HEK293 (cell line): ENCODE measurements around the gene MPHOSPH9.

Source experiments
- CTCF ChIA-PET: fragments of 350-600 bp; formaldehyde crosslinking; extraction: SDS; loops from one replicate; lab custom pipeline; 2021; ENCODE audit warnings: antibody characterized with exemption; lab: Yijun Ruan, JAX
- POLR2A ChIA-PET: fragments of 300-600 bp; formaldehyde crosslinking; extraction: SDS; loops from one replicate; lab custom pipeline; 2020; ENCODE audit warnings: antibody characterized with exemption, inconsistent platforms; lab: Yijun Ruan, JAX
- H3K27ac ChIP-seq: fragments of 200-500 bp; sonication (Bioruptor generic); 2 replicates; pipeline ENCODE4 v1.5.1; 2014; ENCODE audit warnings: low read depth, low read length, control low read depth, inconsistent platforms; ENCODE audit errors: extremely low read depth
- H3K36me3 ChIP-seq, 2 experiments: fragments of 200-500 bp in 1 of 2; sonication (Bioruptor generic) in 1 of 2; 1 replicate in 1 of 2; 2 replicates in 1 of 2; pipeline ENCODE4 v1.5.1; 2014 to 2017; ENCODE audit warnings: inconsistent platforms in 2 of 2, low read length in 2 of 2; ENCODE audit not compliant: control insufficient read depth in 2 of 2, insufficient read depth in 1 of 2
- H3K4me1 ChIP-seq: fragments of 200-500 bp; sonication (Bioruptor generic); 2 replicates; pipeline ENCODE4 v1.5.1; 2014; ENCODE audit warnings: mild to moderate bottlenecking, low read length, inconsistent platforms; ENCODE audit not compliant: control insufficient read depth, insufficient read depth
- H3K4me3 ChIP-seq: 2 replicates; pipeline ENCODE4 v1.5.1; 2011; ENCODE audit warnings: low read depth, mild to moderate bottlenecking, control low read depth, low read length, moderate library complexity
- H3K9me3 ChIP-seq: fragments of 200-500 bp; sonication (Bioruptor generic); 2 replicates; pipeline ENCODE4 v1.5.1; 2014; ENCODE audit warnings: low read depth, low read length, inconsistent platforms; ENCODE audit not compliant: control insufficient read depth, insufficient read depth
- GLIS2 ChIP-seq: fragments of 450-650 bp; formaldehyde crosslinking; IDR thresholded peaks from 2 replicates; pipeline ENCODE4 v1.5.1; 2016; ENCODE audit warnings: missing biosample characterization, missing genetic modification characterization
- ZBTB20 ChIP-seq: fragments of 450-650 bp; formaldehyde crosslinking; IDR thresholded peaks from 2 replicates; pipeline ENCODE4 v1.5.1; 2016; ENCODE audit warnings: missing biosample characterization, missing genetic modification characterization
- ZBTB21 ChIP-seq: fragments of 450-650 bp; formaldehyde crosslinking; IDR thresholded peaks from 2 replicates; pipeline ENCODE4 v1.5.1; 2017; ENCODE audit warnings: missing biosample characterization, missing genetic modification characterization
- ZIC2 ChIP-seq: fragments of 450-650 bp; formaldehyde crosslinking; IDR thresholded peaks from 2 replicates; pipeline ENCODE4 v1.5.1; 2016; ENCODE audit warnings: missing biosample characterization, missing genetic modification characterization
- ZNF19 ChIP-seq: fragments of 450-650 bp; formaldehyde crosslinking; IDR thresholded peaks from 2 replicates; pipeline ENCODE4; 2016; ENCODE audit warnings: missing biosample characterization, missing genetic modification characterization, low read depth
- ZNF2 ChIP-seq: fragments of 450-650 bp; formaldehyde crosslinking; IDR thresholded peaks from 2 replicates; pipeline ENCODE4 v1.5.1; 2016; ENCODE audit warnings: missing biosample characterization, missing genetic modification characterization
- ZNF341 ChIP-seq: fragments of 450-650 bp; formaldehyde crosslinking; IDR thresholded peaks from 2 replicates; pipeline ENCODE4; 2016; ENCODE audit warnings: low read depth, missing biosample characterization, missing genetic modification characterization
- ZNF37A ChIP-seq: fragments of 450-650 bp; IDR thresholded peaks from 2 replicates; pipeline ENCODE4 v1.5.1; 2018; ENCODE audit warnings: missing biosample characterization, missing genetic modification characterization
- ZNF391 ChIP-seq: fragments of 450-650 bp; formaldehyde crosslinking; IDR thresholded peaks from 2 replicates; pipeline ENCODE4 v1.5.1; 2016; ENCODE audit warnings: low read depth, missing biosample characterization, missing genetic modification characterization, borderline replicate concordance
- ZNF488 ChIP-seq: fragments of 450-650 bp; formaldehyde crosslinking; IDR thresholded peaks from 2 replicates; pipeline ENCODE4 v1.5.1; 2016; ENCODE audit warnings: missing biosample characterization, missing genetic modification characterization
- ZNF596 ChIP-seq: fragments of 450-650 bp; IDR thresholded peaks from 2 replicates; pipeline ENCODE4 v1.5.0; 2018; ENCODE audit warnings: missing biosample characterization, mild to moderate bottlenecking, missing genetic modification characterization, moderate library complexity
- ZNF623 ChIP-seq: fragments of 450-650 bp; formaldehyde crosslinking; IDR thresholded peaks from 2 replicates; pipeline ENCODE4 v1.5.1; 2016; ENCODE audit warnings: missing biosample characterization, missing genetic modification characterization
- ZNF626 ChIP-seq: fragments of 450-650 bp; sonication (Bioruptor Pico); formaldehyde crosslinking; IDR thresholded peaks from 2 replicates; pipeline ENCODE4 v1.5.1; 2018; ENCODE audit warnings: missing biosample characterization, missing genetic modification characterization, inconsistent platforms
- ZNF677 ChIP-seq: fragments of 450-650 bp; IDR thresholded peaks from 2 replicates; pipeline ENCODE4 v1.5.0; 2018; ENCODE audit warnings: missing biosample characterization, mild to moderate bottlenecking, missing genetic modification characterization, moderate library complexity
- TF ChIP-seq, protein P1 (sequence below): fragments of 450-650 bp; formaldehyde crosslinking; IDR thresholded peaks from 2 replicates; pipeline ENCODE4 v1.5.1; 2016; ENCODE audit warnings: missing biosample characterization, missing genetic modification characterization
- TF ChIP-seq, protein P2 (sequence below): fragments of 450-650 bp; formaldehyde crosslinking; IDR thresholded peaks from 2 replicates; pipeline ENCODE4 v1.5.1; 2016; ENCODE audit warnings: missing biosample characterization, missing genetic modification characterization
- TF ChIP-seq, protein P3 (sequence below): fragments of 450-650 bp; formaldehyde crosslinking; IDR thresholded peaks from 2 replicates; pipeline ENCODE4 v1.5.1; 2016; ENCODE audit warnings: missing biosample characterization, missing genetic modification characterization

MPHOSPH9 gene

GRCh38 chr12:123134271-123134671 is 98.7 kb downstream of the MPHOSPH9 start:
- TF ChIP-seq, protein P1, sequence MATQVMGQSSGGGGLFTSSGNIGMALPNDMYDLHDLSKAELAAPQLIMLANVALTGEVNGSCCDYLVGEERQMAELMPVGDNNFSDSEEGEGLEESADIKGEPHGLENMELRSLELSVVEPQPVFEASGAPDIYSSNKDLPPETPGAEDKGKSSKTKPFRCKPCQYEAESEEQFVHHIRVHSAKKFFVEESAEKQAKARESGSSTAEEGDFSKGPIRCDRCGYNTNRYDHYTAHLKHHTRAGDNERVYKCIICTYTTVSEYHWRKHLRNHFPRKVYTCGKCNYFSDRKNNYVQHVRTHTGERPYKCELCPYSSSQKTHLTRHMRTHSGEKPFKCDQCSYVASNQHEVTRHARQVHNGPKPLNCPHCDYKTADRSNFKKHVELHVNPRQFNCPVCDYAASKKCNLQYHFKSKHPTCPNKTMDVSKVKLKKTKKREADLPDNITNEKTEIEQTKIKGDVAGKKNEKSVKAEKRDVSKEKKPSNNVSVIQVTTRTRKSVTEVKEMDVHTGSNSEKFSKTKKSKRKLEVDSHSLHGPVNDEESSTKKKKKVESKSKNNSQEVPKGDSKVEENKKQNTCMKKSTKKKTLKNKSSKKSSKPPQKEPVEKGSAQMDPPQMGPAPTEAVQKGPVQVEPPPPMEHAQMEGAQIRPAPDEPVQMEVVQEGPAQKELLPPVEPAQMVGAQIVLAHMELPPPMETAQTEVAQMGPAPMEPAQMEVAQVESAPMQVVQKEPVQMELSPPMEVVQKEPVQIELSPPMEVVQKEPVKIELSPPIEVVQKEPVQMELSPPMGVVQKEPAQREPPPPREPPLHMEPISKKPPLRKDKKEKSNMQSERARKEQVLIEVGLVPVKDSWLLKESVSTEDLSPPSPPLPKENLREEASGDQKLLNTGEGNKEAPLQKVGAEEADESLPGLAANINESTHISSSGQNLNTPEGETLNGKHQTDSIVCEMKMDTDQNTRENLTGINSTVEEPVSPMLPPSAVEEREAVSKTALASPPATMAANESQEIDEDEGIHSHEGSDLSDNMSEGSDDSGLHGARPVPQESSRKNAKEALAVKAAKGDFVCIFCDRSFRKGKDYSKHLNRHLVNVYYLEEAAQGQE = no peak
- no peak for TF ChIP-seq ZNF488 (tag by site-specific recombination)
- CTCF ChIA-PET = interaction anchor here (0.7 kb wide), 1 partner anchor 111 kb away, joined by 3 read pairs; no protein-coding TSS in a partner anchor

GRCh38 chr12:123133701-123134100 is 99.2 kb downstream of the MPHOSPH9 start:
- H3K36me3 ChIP-seq = no peaks in the 10 kb centered on the region
- no peaks in the 10 kb centered on the region for H3K4me1 ChIP-seq
- no peak overlapping the region for H3K27ac ChIP-seq
- ChIA-PET POLR2A (no interaction called here), CTCF (no interaction called here)
- TF ChIP-seq ZNF626 (no peak), ZNF391 (tag by site-specific recombination) (no peak), ZNF596 (tag by site-specific recombination) (no peak), ZIC2 (tag by site-specific recombination) (no peak), ZNF19 (tag by site-specific recombination) (no peak), ZNF623 (tag by site-specific recombination) (no peak), ZNF37A (tag by site-specific recombination) (no peak), GLIS2 (tag by site-specific recombination) (no peak), ZBTB20 (tag by site-specific recombination) (no peak), ZNF677 (no peak), ZNF341 (tag by site-specific recombination) (no peak), ZNF2 (tag by site-specific recombination) (no peak), ZBTB21 (tag by site-specific recombination) (no peak)
- TF ChIP-seq, protein P2, sequence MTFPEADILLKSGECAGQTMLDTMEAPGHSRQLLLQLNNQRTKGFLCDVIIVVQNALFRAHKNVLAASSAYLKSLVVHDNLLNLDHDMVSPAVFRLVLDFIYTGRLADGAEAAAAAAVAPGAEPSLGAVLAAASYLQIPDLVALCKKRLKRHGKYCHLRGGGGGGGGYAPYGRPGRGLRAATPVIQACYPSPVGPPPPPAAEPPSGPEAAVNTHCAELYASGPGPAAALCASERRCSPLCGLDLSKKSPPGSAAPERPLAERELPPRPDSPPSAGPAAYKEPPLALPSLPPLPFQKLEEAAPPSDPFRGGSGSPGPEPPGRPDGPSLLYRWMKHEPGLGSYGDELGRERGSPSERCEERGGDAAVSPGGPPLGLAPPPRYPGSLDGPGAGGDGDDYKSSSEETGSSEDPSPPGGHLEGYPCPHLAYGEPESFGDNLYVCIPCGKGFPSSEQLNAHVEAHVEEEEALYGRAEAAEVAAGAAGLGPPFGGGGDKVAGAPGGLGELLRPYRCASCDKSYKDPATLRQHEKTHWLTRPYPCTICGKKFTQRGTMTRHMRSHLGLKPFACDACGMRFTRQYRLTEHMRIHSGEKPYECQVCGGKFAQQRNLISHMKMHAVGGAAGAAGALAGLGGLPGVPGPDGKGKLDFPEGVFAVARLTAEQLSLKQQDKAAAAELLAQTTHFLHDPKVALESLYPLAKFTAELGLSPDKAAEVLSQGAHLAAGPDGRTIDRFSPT (tag by site-specific recombination) = no peak
- TF ChIP-seq, protein P3, sequence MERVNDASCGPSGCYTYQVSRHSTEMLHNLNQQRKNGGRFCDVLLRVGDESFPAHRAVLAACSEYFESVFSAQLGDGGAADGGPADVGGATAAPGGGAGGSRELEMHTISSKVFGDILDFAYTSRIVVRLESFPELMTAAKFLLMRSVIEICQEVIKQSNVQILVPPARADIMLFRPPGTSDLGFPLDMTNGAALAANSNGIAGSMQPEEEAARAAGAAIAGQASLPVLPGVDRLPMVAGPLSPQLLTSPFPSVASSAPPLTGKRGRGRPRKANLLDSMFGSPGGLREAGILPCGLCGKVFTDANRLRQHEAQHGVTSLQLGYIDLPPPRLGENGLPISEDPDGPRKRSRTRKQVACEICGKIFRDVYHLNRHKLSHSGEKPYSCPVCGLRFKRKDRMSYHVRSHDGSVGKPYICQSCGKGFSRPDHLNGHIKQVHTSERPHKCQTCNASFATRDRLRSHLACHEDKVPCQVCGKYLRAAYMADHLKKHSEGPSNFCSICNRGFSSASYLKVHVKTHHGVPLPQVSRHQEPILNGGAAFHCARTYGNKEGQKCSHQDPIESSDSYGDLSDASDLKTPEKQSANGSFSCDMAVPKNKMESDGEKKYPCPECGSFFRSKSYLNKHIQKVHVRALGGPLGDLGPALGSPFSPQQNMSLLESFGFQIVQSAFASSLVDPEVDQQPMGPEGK (tag by site-specific recombination) = no peak
- no peaks in the 10 kb centered on the region for H3K9me3 ChIP-seq
- no peak overlapping the region for H3K4me3 ChIP-seq

More at GRCh38 chr12:123134271-123134671, 98.7 kb downstream of the MPHOSPH9 start:
- Histone ChIP-seq H3K36me3 (no peaks in the 10 kb centered on the region), H3K9me3 (no peaks in the 10 kb centered on the region), H3K27ac (no peak overlapping the region), H3K4me1 (no peaks in the 10 kb centered on the region), H3K4me3 (no peak overlapping the region)
- POLR2A ChIA-PET = interaction anchor here (0.6 kb wide), 1 partner anchor 44 kb away, joined by 3 read pairs; no protein-coding TSS in a partner anchor
